ENCODE measurements around the gene TCEANC2.
"Not testable (repeated sequence)": the region's sequence is repeated elsewhere in the genome, so short reads cannot be mapped to it uniquely, and the experiment has no call there.

TCEANC2 gene

DNA sequence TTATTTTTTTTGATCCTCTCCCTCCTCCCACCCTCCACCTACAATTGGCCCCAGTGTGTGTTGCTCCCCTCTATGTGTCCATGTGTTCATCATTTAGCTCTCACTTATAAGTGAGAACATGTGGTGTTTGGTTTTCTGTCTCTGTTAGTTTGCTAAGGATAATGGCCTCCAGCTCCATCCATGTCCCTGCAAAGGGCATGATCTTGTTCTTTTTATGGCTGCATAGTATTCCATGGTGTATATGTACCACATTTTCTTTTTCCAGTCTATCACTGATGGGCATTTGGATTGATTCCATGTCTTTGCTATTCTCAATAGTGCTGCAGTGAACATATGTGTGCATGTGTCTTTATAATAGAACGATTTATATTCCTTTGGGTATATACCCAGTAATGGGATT is 28.6 kb upstream of the TCEANC2 start:
- in situ Hi-C loops (cut with MboI; ENCODE audit: low sequenced_read_pairs): not testable (repeated sequence)

GRCh38 chr1:54027848-54028247 is 25.6 kb upstream of the TCEANC2 start:
- in situ Hi-C loops (cut with MboI; ENCODE audit: low sequenced_read_pairs): no loop called here

DNA sequence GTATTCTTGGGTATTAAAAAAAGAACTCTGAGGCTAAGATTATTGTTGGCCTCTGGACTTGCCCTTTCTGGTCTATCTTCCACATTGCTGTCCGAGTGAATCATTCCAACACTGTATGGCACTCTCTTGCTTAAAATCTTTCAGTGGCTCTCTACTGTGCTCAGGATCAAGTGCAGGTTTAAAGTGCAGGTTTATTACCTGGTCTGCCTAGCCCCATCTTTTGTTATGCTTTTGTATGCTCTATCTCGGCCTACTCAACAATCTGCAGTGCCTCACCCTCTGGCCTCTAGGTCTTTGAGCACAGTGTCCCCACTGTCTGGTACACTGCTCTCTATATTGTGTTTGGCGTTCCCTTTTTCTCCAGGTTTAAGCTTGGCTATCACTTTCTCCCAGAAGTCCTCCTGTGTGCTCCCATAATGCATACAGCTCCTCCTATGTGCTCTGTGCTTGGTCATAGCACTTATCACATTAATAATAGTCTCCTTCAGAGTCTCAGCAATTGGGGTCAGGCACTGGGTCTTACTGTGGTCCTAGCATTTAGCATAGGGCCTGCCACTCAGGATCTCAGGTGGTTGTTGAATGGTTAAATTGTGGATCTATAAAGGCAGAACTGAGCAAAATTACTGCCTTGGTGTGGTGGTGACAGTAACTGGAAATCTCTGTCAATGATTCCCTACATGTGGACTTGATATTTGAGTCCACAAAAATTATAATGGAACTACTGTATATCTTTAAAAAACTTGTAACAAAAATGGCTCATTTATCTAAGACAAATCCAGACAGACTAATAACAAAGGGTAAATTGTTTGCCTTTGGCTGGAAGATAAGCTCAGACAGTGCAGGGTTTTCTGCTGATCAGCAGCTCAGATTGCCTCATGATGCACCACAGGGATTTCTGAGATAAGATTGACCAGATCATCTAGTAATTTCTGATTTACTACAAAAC is 24.8 kb upstream of the TCEANC2 start:
- in situ Hi-C loops (cut with MboI; ENCODE audit: low sequenced_read_pairs): no loop called here

- in situ Hi-C loops (cut with MboI; ENCODE audit: low sequenced_read_pairs): no loop called here
These were observed 15.9 kb upstream of the TCEANC2 start for GRCh38 chr1:54037476-54037875.

- in situ Hi-C loops (cut with MboI; ENCODE audit: low sequenced_read_pairs): no loop called here
These were observed 11.6 kb upstream of the TCEANC2 start for GRCh38 chr1:54041806-54042205.

DNA sequence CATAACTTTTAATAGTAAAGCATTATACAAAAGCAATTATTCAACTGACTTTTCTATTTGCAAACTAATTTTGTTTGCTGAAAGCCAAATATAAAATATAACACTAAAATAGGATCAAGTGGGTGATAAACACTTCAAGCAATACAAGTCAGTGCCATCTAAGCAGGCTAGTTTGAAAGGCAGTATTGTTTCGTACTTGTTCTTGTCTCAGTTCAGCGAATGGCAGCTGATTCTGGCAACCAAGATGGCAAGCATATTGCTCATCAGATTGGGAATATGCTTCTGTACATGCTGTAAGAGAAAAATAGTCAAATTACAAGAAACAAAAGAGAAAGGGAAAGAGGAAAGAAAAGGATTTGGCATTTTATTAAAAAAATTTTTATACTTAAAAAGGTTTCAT is 7.9 kb upstream of the TCEANC2 start:
- in situ Hi-C loops (cut with MboI; ENCODE audit: low sequenced_read_pairs): no loop called here

DNA sequence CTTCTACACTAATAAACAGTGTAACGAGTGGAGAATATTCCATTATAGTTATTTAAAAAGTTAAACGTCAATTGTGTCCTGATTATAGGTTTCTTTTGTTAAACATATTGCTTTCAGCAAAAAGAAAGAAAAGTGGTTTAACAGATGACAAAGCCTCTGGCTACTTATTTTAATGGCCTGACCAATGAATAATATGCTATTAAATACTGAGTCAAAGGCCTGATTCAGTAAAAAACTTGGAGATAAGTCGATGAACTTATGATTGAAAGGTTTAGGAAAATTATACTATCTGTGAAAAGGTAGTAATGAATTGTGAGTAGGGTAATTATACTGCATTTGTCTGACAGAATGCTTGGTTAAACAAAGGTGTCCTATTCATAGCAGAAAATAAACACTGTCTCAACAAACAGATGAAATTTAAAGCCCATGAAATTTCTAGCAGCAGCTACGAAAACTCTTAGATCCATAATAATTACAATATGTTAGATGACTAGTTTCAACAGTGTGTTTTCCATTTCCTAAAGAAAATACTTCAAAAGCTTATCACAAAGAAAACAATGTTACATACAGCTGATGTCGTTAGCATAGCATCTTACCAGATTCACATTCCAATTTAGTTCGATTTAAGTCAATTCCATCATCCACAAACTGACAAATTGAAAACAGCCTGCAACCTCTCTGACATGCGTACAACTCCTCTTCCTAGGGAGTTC is 6.6 kb upstream of the TCEANC2 start:
- in situ Hi-C loops (cut with MboI; ENCODE audit: low sequenced_read_pairs): no loop called here

DNA sequence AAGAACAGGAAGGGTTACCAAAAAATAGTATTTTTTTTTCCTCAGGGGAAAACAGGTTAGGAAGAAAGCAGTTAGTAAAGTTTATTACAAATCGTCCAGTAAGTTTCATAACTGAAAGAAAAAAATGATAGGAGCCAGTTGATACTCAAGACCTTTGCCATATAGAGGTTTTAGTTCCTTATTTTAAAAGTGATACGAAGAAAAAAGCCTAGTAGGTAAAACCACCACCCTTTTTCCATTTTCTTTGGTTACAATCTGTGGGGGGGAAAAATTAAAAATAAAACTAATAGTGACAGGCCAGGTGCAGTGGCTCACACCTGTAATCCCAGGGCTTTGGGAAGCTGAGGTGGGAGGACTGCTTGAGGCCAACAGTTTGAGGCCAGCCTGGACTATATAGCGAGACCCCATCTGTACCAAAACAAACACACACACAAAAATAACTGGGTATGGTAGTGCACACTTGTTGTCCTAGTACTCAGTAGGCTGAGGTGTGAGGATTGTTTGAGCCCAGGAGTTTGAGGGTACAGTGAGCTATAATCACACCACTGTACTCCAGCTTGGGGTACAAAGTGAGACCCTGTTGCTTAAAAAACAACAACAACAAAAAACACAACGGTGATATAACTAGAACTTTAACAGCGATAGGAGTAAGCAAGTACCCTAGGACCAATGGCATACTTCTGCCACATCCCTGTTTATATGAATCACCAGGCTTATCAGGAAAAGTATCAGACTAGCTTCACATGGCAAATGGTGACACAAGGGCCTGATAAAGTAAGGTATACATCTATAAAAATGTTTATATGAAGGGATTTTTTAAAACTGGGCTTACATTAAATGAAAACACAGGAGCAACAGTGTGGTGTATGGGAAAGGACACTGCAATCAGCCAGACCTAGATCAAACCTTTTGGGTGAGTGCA is 5.8 kb upstream of the TCEANC2 start:
- in situ Hi-C loops (cut with MboI; ENCODE audit: low sequenced_read_pairs): no loop called here

GRCh38 chr1:54050435-54050834 is 3.0 kb upstream of the TCEANC2 start:
- in situ Hi-C loops (cut with MboI; ENCODE audit: low sequenced_read_pairs): loop anchor here (25.0 kb wide), 2 partner anchors 437 to 737 kb away; no protein-coding TSS in a partner anchor

DNA sequence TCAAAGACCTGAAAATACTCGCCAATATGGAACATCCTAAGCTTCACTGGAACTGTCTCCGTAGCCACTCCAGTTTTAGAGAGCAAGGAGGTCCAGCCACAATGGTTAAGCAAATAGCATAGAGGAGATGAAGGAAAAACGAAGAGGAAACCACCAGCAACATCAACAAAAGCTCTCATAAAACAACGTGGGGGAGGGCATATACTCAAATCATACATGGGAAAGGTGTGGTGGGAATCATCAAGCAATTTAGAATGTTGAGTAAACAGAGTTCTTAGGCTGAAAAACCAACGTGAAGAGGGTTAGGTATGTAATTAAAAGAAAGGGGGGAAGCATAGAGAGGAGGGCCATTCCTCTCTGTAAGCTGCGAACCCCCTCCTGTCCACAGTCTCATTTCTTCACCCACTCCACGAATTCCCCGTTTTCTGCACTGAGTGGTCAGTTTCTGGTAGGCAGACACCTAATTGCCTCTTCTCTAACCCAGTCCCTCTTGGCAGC is 1.4 kb upstream of the TCEANC2 start:
- in situ Hi-C loops (cut with MboI; ENCODE audit: low sequenced_read_pairs): loop anchor here (25.0 kb wide), 2 partner anchors 435 to 735 kb away; no protein-coding TSS in a partner anchor

GRCh38 chr1:54052431-54052933 is 926 bp upstream of the TCEANC2 start:
- in situ Hi-C loops (cut with MboI; ENCODE audit: low sequenced_read_pairs): loop anchor here (25.0 kb wide), 2 partner anchors 435 to 735 kb away; no protein-coding TSS in a partner anchor

DNA sequence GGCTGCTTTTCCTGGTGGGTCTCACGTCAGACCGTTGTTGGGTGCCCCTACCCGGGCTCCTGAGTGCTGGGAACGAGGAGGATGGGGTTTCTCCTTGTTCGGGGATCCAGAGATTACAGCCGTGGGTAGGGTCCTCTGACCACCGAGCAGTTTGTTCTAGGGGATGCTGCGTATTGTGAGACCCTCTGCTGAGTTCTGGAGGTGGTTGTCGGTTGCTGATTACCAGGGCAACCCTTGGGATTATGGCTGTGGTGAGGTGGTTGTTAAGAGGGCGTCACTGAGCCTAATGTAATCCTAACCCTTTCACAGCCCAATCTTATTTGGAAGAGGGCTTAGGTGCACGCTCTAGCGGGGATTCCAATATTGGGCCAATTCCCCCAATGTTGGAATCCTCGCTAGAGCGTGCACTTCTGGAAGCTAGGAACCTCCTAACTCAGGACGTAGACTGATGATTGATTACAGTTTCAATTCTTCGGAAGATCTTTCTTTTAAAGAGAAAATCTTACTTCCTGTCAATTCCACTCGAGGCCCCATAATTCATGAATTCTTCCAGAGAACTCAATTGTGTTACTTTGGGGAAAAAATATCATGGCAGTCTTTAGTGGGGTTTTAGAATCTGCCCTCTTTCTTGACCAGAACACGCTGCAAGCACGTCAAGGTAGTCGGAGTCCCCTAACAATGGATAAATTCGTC is 483 bp downstream of the TCEANC2 start:
- in situ Hi-C loops (cut with MboI; ENCODE audit: low sequenced_read_pairs): loop anchor here (25.0 kb wide), 2 partner anchors 433 to 733 kb away; no protein-coding TSS in a partner anchor

GRCh38 chr1:54054438-54054749 is 986 bp downstream of the TCEANC2 start:
- in situ Hi-C loops (cut with MboI; ENCODE audit: low sequenced_read_pairs): loop anchor here (25.0 kb wide), 2 partner anchors 433 to 733 kb away; no protein-coding TSS in a partner anchor

GRCh38 chr1:54064299-54064698 is 10.9 kb downstream of the TCEANC2 start:
- in situ Hi-C loops (cut with MboI; ENCODE audit: low sequenced_read_pairs): loop anchor here (25.0 kb wide), 2 partner anchors 423 to 723 kb away; no protein-coding TSS in a partner anchor

DNA sequence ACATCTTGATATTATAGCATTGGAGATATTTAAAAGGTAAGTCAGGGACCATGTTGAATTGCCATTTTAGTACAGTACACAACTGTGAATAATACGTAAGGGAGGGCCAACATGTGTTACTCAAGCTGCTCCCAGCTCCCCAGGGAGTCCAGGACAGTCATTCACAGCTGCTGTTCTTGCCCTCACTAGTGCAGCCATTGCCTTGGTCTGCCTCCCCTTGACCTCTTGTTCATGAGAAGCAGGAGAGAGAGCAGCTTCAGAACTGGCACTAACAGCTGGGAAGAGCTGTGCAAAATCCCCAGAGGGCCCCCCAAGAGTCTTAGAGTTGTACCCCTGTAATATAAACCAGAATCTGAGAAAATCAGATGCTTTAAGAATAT is 16.4 kb downstream of the TCEANC2 start:
- in situ Hi-C loops (cut with MboI; ENCODE audit: low sequenced_read_pairs): loop anchor here (25.0 kb wide), 2 partner anchors 418 to 718 kb away; no protein-coding TSS in a partner anchor

GRCh38 chr1:54070171-54070837 is 16.9 kb downstream of the TCEANC2 start:
- in situ Hi-C loops (cut with MboI; ENCODE audit: low sequenced_read_pairs): loop anchor here (25.0 kb wide), 2 partner anchors 417 to 717 kb away; no protein-coding TSS in a partner anchor

DNA sequence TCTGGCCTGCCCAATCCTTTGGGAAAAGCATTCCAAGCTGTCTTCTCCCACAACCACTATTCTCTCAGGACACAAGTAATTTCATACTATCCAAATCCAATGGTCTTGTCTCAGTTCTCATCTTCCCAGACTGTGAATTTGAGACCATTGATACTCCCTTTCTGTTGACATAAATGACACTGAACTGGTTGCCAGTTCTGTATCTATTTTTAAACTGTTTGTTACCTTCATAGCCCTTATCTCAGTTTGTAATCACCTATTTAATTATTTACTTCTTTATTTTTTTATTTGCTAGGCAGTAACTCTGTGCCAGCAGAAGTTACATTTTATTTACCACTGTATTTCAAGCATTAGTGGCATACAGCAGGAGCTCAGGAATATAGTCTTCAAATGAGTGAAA is 24.0 kb downstream of the TCEANC2 start:
- in situ Hi-C loops (cut with MboI; ENCODE audit: low sequenced_read_pairs): no loop called here

- in situ Hi-C loops (cut with MboI; ENCODE audit: low sequenced_read_pairs): no loop called here
These were observed 27.2 kb downstream of the TCEANC2 start for GRCh38 chr1:54080598-54081049.

All from HL-60/S4 treated with phorbol 12-myristate 13-acetate at 8.2 ng/mL for 4 days and 3 days (cell line).